Breast epithelium (tissue), 3 donors: ENCODE measurements around the gene CXCL14.

Experiments
- CTCF ChIP-seq, 3 donors: fragments of 450-650 bp; IDR thresholded peaks; one replicate each; pipeline ENCODE4 v1.5.1; 2016 to 2017; ENCODE audit warnings: antibody characterized with exemption in 3 of 3, mild to moderate bottlenecking in 3 of 3, moderate library complexity in 3 of 3
- POLR2AphosphoS5 ChIP-seq, 3 donors: sonication (generic); formaldehyde crosslinking; IDR thresholded peaks; one replicate each; pipeline ENCODE4 v1.6.1; 2017; ENCODE audit warnings: antibody characterized with exemption in 3 of 3

GRCh38 chr5:135587721-135588663, 9.2 kb upstream of the CXCL14 start:
- TF ChIP-seq CTCF (IDR thresholded peaks at IDR 0.05) = no peak
- peak in 1 of 3 donors; percentile 47 for TF ChIP-seq POLR2AphosphoS5 (IDR thresholded peaks at IDR 0.05)
